Endothelial cell of umbilical vein (primary cell): ENCODE data around the gene PCDH19. TPM values are rescaled to one million over a fixed set of nuclear protein-coding genes. Genes with fewer than 3 reads are reported as not detected.

Source experiments
- BruUV-seq: library from RNA; stranded (reverse); fragments of 400-500 nt; replicated peaks from 2 replicates; lab custom pipeline; 2021; lab: Mats Ljungman, UMichigan
- CTCF ChIA-PET: fragments of 300-600, 350-600 bp; sonication (Branson Sonifier 250); formaldehyde crosslinking; loops from one replicate; lab custom pipeline; 2021; ENCODE audit warnings: antibody characterized with exemption, inconsistent platforms; lab: Charles Lee
- POLR2A ChIA-PET: fragments of 300-600, 350-600 bp; sonication (Branson Sonifier 250); formaldehyde crosslinking; loops from one replicate; lab custom pipeline; 2021; ENCODE audit warnings: antibody characterized with exemption, inconsistent platforms; lab: Charles Lee
- DNase-seq: peaks from one replicate; pipeline ENCODE4 v3.0.0-alpha.2; 2011; ENCODE audit warnings: low read depth, low spot score
- FAIRE-seq: peaks from 2 replicates; lab custom pipeline; 2011; peaks lifted over from hg19 to GRCh38; lab: Jason Lieb, UNC
- H2AFZ ChIP-seq: 2 replicates; pipeline ENCODE4 v1.6.0; 2012; ENCODE audit warnings: low read depth, low read length, control low read depth, inconsistent platforms
- H3K27ac ChIP-seq: 2 replicates; pipeline ENCODE4 v1.5.1; 2011; ENCODE audit warnings: low read depth, mild to moderate bottlenecking, control low read depth, low read length, moderate library complexity; ENCODE audit not compliant: insufficient read depth
- H3K27me3 ChIP-seq, 2 experiments: 2 replicates each; pipeline versions ENCODE4 v1.6.0 to v1.6.1; 2011; ENCODE audit warnings: low read length in 2 of 2, mixed read lengths in 1 of 2; ENCODE audit not compliant: control insufficient read depth in 2 of 2, insufficient read depth in 2 of 2
- H3K36me3 ChIP-seq, 2 experiments: 2 replicates in 1 of 2; 3 replicates in 1 of 2; pipeline ENCODE4 v1.5.1; 2011; ENCODE audit warnings: low read length in 2 of 2, mild to moderate bottlenecking in 1 of 2, moderate library complexity in 1 of 2; ENCODE audit not compliant: control insufficient read depth in 2 of 2, insufficient read depth in 2 of 2; ENCODE audit errors: extremely low read depth in 1 of 2
- H3K4me1 ChIP-seq: 3 replicates; pipeline ENCODE4 v1.5.1; 2011; ENCODE audit warnings: mild to moderate bottlenecking, low read length; ENCODE audit not compliant: control insufficient read depth, insufficient read depth; ENCODE audit errors: extremely low read depth
- H3K4me2 ChIP-seq: 2 replicates; pipeline ENCODE4 v1.6.1; 2011; ENCODE audit warnings: low read length, control low read depth, mixed read lengths; ENCODE audit not compliant: insufficient read depth
- H3K4me3 ChIP-seq, 3 experiments: fragments of 200-600 bp in 1 of 3; sonication (generic), shearing (Covaris generic) in 1 of 3; replicated peaks in 1 of 3; 2 replicates each; pipeline ENCODE4 v1.5.1; 2011 to 2016; ENCODE audit warnings: control low read depth in 3 of 3, low read length in 3 of 3, mild to moderate bottlenecking in 2 of 3, inconsistent platforms in 1 of 3, low read depth in 1 of 3, moderate library complexity in 1 of 3; ENCODE audit not compliant: insufficient read depth in 1 of 3
- H3K79me2 ChIP-seq: 2 replicates; pipeline ENCODE4 v1.6.0; 2012; ENCODE audit warnings: low read length, inconsistent platforms; ENCODE audit not compliant: control insufficient read depth, insufficient read depth
- H3K9ac ChIP-seq: replicated peaks from 2 replicates; pipeline ENCODE3; 2011; ENCODE audit warnings: low read length, control low read depth; ENCODE audit not compliant: insufficient read depth; ENCODE audit errors: extremely low read depth
- H3K9me1 ChIP-seq: replicated peaks from 3 replicates; pipeline ENCODE4 v1.6.0; 2011; ENCODE audit warnings: mild to moderate bottlenecking, low read length; ENCODE audit not compliant: control insufficient read depth, insufficient read depth; ENCODE audit errors: extremely low read depth
- H3K9me3 ChIP-seq: replicated peaks from 2 replicates; pipeline ENCODE4 v1.5.1; 2012; ENCODE audit warnings: low read length, inconsistent platforms; ENCODE audit not compliant: control insufficient read depth, insufficient read depth
- H4K20me1 ChIP-seq: replicated peaks from 2 replicates; pipeline ENCODE3; 2011; ENCODE audit warnings: mild to moderate bottlenecking, low read length; ENCODE audit not compliant: control insufficient read depth, insufficient read depth; ENCODE audit errors: extremely low read depth
- EZH2 ChIP-seq: IDR thresholded peaks from 2 replicates; pipeline ENCODE4 v1.6.1; 2012; ENCODE audit warnings: borderline replicate concordance, low read depth, mild to moderate bottlenecking, moderate library complexity, low read length, inconsistent platforms; ENCODE audit not compliant: severe bottlenecking
- FOS ChIP-seq: IDR thresholded peaks from 2 replicates; pipeline ENCODE4 v1.6.1; 2011; ENCODE audit warnings: mild to moderate bottlenecking, low read length, moderate library complexity, borderline replicate concordance; ENCODE audit not compliant: insufficient read depth
- GATA2 ChIP-seq: IDR thresholded peaks from 2 replicates; pipeline ENCODE4 v1.7.0; 2011; ENCODE audit warnings: low read depth, mild to moderate bottlenecking, moderate library complexity, mixed read lengths, low read length; ENCODE audit not compliant: insufficient read length, insufficient read depth
- JUN ChIP-seq: IDR thresholded peaks from 2 replicates; pipeline ENCODE4 v1.6.1; 2011; ENCODE audit warnings: borderline replicate concordance, low read depth; ENCODE audit not compliant: insufficient read length, insufficient read depth
- MYC ChIP-seq: IDR thresholded peaks from one replicate; pipeline ENCODE4 v1.6.1; 2011; ENCODE audit warnings: mild to moderate bottlenecking, low read depth, low read length
- POLR2A ChIP-seq: IDR thresholded peaks from 2 replicates; pipeline ENCODE4 v1.6.1; 2012; ENCODE audit warnings: low read depth, mild to moderate bottlenecking, control low read depth, low read length
- POLR2AphosphoS5 ChIP-seq: IDR thresholded peaks from 2 replicates; pipeline ENCODE4 v1.6.1; 2012; ENCODE audit warnings: low read depth, mild to moderate bottlenecking, control low read depth, low read length, moderate library complexity; ENCODE audit not compliant: insufficient read depth
- dilution Hi-C: fragments of 300-500 bp; cut with MboI; formaldehyde crosslinking; loops from one replicate; pipeline ENCODE4 v1.15.0; 2019; ENCODE audit warnings: low sequenced_read_pairs; ENCODE audit not compliant: extremely low pct_ligation_motif_present
- intact Hi-C: fragments of 100-400 bp; cut with micrococcal nuclease; formaldehyde crosslinking; loops from one replicate; pipeline ENCODE4 v1.10.0; 2022
- polyA plus RNA-seq, 4 experiments: library from polyadenylated mRNA; depleted of rRNA in 3 of 4; stranded (reverse) in 3 of 4; unstranded in 1 of 4; fragments of >200 nt; gene quantifications; 2 replicates each; pipeline versions ENCODE4 v1.2.1 to v1.2.3, GENCODE V29; 2011 to 2012; ENCODE audit warnings: missing spikeins in 1 of 4
- total RNA-seq: library from RNA; stranded (reverse); gene quantifications from 2 replicates; pipeline ENCODE4 v1.2.3, GENCODE V29; 2021
- TF ChIP-seq, protein P1 (sequence below), 2 donors: IDR thresholded peaks; 1 replicate in 1 of 2; 2 replicates in 1 of 2; pipeline ENCODE4 v1.5.1; 2011; ENCODE audit warnings: low read length in 2 of 2, mild to moderate bottlenecking in 2 of 2, moderate library complexity in 2 of 2, control low read depth in 1 of 2, inconsistent platforms in 1 of 2, low read depth in 1 of 2; ENCODE audit not compliant: insufficient read depth in 1 of 2; ENCODE audit errors: extremely low read depth in 1 of 2
- TF ChIP-seq, protein P2 (sequence below): IDR thresholded peaks from 2 replicates; pipeline ENCODE4 v1.6.1; 2011; ENCODE audit not compliant: insufficient read depth, insufficient read length

PCDH19 gene
- total and polyA plus RNA-seq, 2 donors (not counting 3 experiments of a cell fraction or from before 2014, with no cell fraction given), result 1.2 to 4.3 TPM

DNA sequence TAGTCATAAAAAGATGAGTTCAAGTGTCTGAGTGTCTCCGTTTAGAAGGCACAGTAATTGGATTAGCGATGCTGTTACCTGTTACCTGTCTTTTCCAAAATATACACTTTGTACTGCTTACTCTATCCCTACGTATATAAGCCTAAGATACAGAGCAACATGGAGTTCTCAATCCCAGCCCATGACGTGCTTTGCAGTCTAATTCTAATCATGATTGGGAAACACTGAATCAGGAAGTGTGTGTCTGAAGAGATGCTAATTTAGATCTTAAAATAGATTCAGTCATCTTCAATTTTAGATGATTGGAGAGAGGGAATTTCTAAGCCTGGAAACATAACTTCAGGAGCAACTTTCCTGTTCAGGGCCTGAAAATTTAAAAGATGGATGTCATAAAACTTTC, 115.1 kb downstream of the PCDH19 start:
- ChIA-PET CTCF (no interaction called here), POLR2A (no interaction called here)
- FAIRE-seq, result no peak
- Histone ChIP-seq H3K27ac (no peak overlapping the region), H3K79me2 (no peaks in the 10 kb centered on the region), H3K9ac (no peak overlapping the region), H3K27me3 (no peaks in the 10 kb centered on the region), H3K4me1 (no peaks in the 10 kb centered on the region), H3K4me3 (no peak overlapping the region), H3K9me3 (no peaks in the 10 kb centered on the region), H3K9me1 (no peaks in the 10 kb centered on the region), H4K20me1 (no peaks in the 10 kb centered on the region), H2AFZ (no peak overlapping the region), H3K4me2 (no peak overlapping the region), H3K36me3 (no peaks in the 10 kb centered on the region)
- DNase-seq, result no peak
- dilution Hi-C loops (no loop called here), intact Hi-C loops (no loop called here)
- no peak for TF ChIP-seq MYC
- no peak for TF ChIP-seq FOS
- TF ChIP-seq, protein P1, sequence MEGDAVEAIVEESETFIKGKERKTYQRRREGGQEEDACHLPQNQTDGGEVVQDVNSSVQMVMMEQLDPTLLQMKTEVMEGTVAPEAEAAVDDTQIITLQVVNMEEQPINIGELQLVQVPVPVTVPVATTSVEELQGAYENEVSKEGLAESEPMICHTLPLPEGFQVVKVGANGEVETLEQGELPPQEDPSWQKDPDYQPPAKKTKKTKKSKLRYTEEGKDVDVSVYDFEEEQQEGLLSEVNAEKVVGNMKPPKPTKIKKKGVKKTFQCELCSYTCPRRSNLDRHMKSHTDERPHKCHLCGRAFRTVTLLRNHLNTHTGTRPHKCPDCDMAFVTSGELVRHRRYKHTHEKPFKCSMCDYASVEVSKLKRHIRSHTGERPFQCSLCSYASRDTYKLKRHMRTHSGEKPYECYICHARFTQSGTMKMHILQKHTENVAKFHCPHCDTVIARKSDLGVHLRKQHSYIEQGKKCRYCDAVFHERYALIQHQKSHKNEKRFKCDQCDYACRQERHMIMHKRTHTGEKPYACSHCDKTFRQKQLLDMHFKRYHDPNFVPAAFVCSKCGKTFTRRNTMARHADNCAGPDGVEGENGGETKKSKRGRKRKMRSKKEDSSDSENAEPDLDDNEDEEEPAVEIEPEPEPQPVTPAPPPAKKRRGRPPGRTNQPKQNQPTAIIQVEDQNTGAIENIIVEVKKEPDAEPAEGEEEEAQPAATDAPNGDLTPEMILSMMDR (IDR thresholded peaks at IDR 0.05; ENCODE audit: extremely low read depth in 1 of 2, insufficient read depth in 1 of 2, low read depth in 1 of 2, low read length in 2 of 2), result no peak
- TF ChIP-seq GATA2, result no peak
- TF ChIP-seq, protein P2, sequence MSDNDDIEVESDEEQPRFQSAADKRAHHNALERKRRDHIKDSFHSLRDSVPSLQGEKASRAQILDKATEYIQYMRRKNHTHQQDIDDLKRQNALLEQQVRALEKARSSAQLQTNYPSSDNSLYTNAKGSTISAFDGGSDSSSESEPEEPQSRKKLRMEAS, result no peak
- TF ChIP-seq EZH2, result no peak
- TF ChIP-seq POLR2AphosphoS5, result no peak
- TF ChIP-seq JUN, result no peak
- TF ChIP-seq POLR2A, result no peak
- BruUV-seq, result no TSS peak
